ENCODE measurements around the gene BMP2K.
A peak's percentile ranks its signal among the peaks of the same experiment; 100 is the strongest.
"Not testable (repeated sequence)": the region's sequence is repeated elsewhere in the genome, so short reads cannot be mapped to it uniquely, and the experiment has no call there.

Gene BMP2K

GRCh38 chr4:78868712-78869111, 92.6 kb downstream of the BMP2K start:
- not testable (repeated sequence) for DNase-seq

DNA sequence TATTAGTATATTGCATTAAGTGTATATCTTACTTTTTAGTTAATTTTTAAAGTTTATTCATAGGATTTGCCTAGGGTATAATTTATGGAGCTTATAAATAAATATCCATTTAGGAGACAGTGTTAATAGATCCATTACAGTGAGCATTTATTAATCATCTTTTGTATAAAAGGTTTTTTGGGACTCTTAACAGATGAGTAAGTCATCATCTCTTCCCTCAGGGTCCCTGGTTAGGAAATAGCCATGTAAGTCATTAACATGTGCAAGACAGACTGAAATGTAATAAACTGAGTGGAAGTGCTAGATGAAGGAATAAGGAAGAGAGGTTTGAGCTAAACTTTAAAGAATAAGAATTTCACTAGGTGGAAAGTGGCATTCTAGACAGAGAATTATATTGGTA, 93.9 kb downstream of the BMP2K start:
- DNase-seq = no peak

DNA sequence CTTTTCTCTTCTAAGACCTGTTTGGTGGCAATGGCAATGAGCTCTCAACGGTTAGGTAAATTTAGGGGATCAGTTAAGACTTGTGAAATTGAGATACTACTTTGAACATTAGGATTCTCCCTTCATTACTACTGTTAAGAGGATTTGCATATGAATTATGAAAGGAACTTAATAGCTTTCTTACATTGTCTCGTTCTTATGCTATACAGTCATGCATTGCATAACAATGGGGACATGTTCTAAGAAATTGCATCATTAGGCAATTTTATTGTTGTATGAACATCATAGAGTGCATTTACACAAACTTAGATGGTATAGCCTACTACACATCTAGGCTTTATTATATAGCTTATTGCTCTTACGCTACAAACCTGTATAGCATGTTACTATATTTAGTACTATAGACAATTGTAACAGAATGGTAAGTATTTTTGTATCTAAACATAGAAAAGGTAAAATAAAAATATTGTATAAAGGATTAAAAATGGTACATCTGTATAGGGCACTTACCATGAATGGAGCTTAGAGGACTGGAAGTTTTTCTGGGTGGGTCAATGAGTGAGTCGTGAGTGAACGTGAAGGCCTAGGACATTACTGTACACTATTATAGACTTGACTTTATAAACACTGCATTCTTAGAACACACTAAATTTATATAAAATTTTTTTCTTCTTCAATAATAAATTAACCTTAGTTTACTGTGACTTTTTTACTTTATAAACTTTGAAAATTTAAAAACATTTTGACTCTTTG, 100.6 kb downstream of the BMP2K start:
- no peak for DNase-seq

DNA sequence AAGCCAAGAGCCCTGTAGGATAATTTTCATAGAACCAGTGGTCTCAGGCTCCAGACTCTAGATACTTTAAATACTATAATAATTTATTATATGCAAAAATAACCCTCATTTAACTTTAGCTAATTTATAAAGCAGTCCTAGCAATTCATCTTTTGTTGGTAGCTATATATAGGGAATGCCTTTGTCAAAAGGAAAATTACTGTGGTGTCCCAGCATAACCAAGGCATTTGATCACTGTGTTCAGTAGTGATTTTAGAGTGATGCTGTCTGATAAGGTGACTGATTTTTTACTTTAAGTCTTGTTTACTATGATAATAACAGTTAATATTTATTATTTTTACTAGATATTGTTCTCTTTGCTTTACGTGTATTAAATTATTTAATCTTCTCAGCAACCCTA, 101.9 kb downstream of the BMP2K start:
- no peak for DNase-seq

- DNase-seq = no peak
These were observed 104.8 kb downstream of the BMP2K start for GRCh38 chr4:78880874-78881492.

- DNase-seq = no peak
These were observed 109.4 kb downstream of the BMP2K start for GRCh38 chr4:78885598-78885997.

GRCh38 chr4:78889955-78890354, 113.8 kb downstream of the BMP2K start:
- no peak for DNase-seq

DNA sequence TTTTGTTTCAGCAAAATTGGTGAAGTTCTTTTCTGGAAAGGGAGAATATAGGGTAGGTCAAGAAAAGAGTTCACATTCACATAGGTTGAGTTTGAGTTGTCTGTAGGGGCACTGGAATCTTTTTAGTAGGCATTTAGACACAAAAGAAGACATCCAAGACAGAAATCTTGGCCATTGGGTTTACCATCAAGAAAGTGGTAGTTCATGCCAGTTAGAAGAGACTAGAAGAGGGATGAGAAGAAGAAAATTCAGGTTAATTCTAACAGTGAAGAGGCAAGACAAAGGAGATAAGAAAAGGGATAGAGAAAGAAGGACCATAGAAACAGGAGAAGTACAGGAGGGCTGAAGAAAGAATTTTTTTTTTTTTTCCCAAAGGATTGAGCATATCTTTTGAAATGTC, 123.2 kb downstream of the BMP2K start:
- DNase-seq = no peak

GRCh38 chr4:78901882-78902281, 125.7 kb downstream of the BMP2K start:
- no peak for DNase-seq

GRCh38 chr4:78902298-78902697, 126.1 kb downstream of the BMP2K start:
- DNase-seq = no peak

DNA sequence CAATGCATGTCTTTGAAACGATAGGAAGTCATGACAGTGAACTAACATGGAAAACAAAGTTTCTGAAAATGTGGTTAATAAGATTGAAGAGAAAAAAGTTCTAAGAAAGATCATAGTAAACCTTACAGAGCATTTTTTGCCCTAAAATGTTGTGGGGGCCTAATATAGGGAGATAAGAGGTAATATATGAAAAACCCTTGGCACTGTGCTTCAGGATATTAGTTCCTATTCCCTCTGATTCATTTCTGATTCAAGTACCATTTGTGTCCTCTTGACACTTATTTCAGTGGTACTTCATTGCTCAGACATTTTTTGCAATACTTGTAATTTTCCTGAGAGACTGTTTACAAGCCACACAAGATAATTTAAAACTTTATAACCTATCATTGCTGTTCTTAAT, 128.0 kb downstream of the BMP2K start:
- no peak for DNase-seq

DNA sequence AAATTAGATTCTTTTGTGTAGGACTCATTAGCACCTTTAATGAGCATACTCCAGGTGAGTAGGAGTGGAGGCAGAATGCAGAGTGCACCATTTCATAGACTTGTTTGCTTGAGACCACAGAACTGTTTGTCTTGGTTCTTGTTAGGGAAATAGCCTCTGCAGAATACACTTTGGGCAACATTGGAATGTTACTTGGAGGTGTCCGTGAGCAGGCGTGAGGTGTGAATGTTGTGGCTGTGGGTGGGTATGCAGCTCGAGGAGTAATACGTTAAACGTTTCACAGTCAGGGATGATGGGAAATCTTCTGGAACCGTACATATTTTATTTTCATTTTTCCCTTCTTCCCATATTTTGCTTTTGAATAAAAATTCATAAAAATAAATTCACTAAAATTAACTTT, 131.5 kb downstream of the BMP2K start:
- no peak for DNase-seq

DNA sequence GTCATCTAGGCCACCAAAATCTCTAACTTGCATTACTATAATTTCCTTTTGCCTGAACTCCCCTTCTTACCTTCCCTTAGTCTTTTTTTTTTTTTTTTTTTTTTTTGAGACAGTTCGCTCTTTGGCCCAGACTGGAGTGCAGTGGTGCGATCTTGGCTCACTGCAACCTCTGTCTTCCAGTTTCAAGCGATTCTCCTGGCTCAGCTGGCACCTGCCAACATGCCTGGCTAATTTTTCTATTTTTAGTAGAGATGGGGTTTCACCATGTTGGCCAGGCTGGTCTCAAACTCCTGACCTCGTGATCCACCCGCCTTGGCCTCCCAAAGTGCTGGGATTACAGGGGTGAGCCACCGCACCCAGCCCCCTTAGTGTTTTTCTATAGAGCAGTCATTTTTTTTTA, 132.8 kb downstream of the BMP2K start:
- not testable (repeated sequence) for DNase-seq

DNA sequence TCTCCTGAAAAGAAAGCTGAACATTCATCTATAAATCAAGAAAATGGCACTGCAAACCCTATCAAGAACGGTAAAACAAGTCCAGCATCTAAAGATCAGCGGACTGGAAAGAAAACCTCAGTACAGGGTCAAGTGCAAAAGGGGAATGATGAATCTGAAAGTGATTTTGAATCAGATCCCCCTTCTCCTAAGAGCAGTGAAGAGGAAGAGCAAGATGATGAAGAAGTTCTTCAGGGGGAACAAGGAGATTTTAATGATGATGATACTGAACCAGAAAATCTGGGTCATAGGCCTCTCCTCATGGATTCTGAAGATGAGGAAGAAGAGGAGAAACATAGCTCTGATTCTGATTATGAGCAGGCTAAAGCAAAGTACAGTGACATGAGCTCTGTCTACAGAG, 134.5 kb downstream of the BMP2K start:
- DNase-seq = no peak

DNA sequence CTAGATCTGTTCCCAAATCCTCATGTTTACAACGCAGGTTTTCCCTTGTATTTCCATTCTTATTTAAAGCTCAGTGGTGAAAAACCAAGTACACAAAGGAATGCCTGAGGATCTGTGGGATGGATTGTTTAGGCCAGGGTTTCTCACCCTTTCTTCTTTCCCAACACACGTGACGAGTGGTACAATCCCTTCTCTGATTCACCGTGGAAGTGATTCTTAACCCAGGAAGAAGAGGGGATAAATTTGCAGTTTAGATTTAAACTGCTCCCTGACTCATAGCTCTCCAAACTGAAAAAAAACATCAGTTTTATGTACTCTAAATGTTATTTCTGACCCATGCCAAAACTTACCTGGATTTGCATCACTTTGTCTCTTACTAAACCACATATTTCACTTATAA, 146.1 kb downstream of the BMP2K start:
- DNase-seq = no peak

- no peak for DNase-seq
These were observed 147.5 kb downstream of the BMP2K start for GRCh38 chr4:78923464-78924312.

- no peak for DNase-seq
These were observed 150.7 kb downstream of the BMP2K start for GRCh38 chr4:78926826-78927225.

DNA sequence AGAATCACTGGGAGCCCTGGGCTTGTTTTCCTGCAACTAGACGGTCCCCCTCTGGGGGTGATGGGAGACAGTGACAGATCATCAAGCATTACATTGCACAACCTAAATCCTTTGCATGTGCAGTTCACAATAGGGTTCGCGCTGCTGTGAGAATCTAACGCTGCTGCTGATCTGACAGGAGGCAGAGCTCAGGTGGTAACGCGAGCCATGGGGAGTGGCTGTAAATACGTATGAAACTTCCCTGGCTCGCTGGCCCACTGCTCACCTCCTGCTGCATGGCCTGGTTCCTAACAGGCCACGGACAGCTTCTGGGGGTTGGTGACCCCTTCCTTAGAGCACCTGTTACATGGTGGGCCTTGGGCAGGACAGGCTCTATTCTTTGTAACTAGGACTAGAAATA, 152.7 kb downstream of the BMP2K start:
- no peak for DNase-seq

GRCh38 chr4:78930016-78930629, 154.0 kb downstream of the BMP2K start:
- no peak for DNase-seq

DNA sequence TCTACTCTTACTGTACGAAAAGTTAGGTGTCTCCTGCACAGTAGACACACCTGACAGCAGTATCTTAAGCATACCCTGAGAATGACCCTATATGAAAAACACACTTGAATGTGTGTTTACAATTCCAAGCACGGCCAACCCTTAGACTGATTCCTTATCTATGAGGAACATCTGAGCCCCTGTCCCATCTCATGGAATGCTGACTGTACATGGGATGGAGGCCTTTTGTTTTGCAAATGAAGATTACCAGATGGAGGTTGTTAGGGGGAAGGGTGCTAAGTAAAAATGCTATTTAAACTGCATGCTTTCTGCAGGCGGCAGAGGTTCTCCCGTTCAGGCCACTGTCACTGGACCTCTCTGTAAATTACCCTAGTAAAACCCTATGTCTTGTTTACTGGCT, 160.8 kb downstream of the BMP2K start:
- no peak for DNase-seq

DNA sequence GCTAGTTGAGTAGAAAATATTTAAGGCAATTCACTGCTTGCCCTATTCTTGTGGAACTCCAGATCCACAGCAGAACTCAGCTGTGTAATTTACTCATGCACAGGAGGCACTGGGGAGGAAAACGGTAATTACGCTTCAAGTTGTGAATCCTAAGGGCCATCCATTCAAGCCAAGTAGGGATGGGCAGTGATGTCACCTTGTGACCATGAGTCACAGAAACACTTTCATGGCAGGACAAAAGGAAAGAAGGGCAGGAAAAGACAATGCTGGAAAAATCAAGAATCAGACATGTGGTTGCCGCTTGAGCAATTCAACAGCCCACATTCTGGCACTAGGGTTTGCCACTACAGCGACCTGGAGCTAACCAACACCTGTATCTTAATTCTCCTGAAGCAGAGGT, 161.7 kb downstream of the BMP2K start:
- no peak for DNase-seq

GRCh38 chr4:78938474-78938867, 162.3 kb downstream of the BMP2K start:
- no peak for DNase-seq

- DNase-seq = peak; percentile 58
These were observed 162.9 kb downstream of the BMP2K start, which contains the start of gene PAQR3 for GRCh38 chr4:78938868-78939666. TSS of gene PAQR3 (minus strand) at chr4:78939438. CDS start at chr4:78939224, 214 bp downstream.

All from NK-92 treated with Interleukin-12 subunit alpha and Interleukin-12 subunit beta, amount 100 ng/mL, for 24 hours (cell line).